ENCODE results near the gene CLCN6. TPM values are rescaled to one million over a fixed set of nuclear protein-coding genes. Genes with fewer than 3 reads are reported as not detected.

The CLCN6 gene
- total RNA-seq, 1 donor from 2014 or later, result 56.3 TPM

DNA sequence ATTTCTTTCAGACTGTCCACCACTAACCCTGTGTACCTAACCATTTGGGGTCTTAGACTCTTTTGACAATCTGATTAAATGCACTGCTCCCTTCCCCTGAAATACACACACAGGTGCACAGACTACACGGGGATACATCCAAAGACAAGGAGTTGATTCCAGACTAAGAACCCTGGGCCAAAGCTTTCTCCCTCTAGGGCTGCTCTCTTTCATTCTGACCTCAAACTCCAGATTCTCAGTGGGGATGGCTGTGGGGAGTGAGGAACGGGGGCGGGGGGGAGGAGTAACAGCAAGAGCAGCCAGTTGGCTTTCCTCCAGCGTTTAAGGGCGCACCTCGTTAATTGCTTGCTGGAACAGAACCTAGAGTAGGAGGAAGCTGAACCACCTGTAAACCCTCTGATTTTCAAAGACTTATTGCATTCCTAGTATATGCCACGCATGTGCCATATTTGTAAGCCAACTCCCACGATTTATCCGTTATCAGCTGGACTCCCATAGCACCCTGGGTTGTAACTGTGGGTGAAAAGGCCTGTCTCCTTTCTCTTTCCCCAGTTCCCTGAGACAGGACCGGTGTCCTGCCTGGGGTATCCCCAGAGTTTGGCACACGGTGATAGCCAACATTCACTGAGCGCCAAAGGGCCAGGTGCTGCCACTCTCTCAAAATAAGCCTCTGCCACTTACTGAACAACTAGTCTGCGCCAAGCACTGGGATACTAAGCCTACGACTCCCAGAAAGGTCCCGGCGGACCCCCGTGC lies 1.1 kb upstream of the CLCN6 start:
- peaks cover 66% of the 10 kb centered on the region for H3K4me1 Mint-ChIP-seq
- peak overlapping the region; percentile 100 for H3K4me3 Mint-ChIP-seq
- TF ChIP-seq, protein P1, sequence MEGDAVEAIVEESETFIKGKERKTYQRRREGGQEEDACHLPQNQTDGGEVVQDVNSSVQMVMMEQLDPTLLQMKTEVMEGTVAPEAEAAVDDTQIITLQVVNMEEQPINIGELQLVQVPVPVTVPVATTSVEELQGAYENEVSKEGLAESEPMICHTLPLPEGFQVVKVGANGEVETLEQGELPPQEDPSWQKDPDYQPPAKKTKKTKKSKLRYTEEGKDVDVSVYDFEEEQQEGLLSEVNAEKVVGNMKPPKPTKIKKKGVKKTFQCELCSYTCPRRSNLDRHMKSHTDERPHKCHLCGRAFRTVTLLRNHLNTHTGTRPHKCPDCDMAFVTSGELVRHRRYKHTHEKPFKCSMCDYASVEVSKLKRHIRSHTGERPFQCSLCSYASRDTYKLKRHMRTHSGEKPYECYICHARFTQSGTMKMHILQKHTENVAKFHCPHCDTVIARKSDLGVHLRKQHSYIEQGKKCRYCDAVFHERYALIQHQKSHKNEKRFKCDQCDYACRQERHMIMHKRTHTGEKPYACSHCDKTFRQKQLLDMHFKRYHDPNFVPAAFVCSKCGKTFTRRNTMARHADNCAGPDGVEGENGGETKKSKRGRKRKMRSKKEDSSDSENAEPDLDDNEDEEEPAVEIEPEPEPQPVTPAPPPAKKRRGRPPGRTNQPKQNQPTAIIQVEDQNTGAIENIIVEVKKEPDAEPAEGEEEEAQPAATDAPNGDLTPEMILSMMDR (conservative IDR thresholded peaks at IDR 0.05), result no peak
- H3K27ac Mint-ChIP-seq (ENCODE audit: unreplicated experiment), result peak overlapping the region; percentile 19
- no peaks in the 10 kb centered on the region for H3K9me3 Mint-ChIP-seq
- no peaks in the 10 kb centered on the region for H3K27me3 Mint-ChIP-seq (ENCODE audit: low read depth)
- H3K36me3 Mint-ChIP-seq (ENCODE audit: low read depth), result peaks cover 7% of the 10 kb centered on the region
- DNase-seq (ENCODE audit: low read depth, low spot score), result no peak

DNA sequence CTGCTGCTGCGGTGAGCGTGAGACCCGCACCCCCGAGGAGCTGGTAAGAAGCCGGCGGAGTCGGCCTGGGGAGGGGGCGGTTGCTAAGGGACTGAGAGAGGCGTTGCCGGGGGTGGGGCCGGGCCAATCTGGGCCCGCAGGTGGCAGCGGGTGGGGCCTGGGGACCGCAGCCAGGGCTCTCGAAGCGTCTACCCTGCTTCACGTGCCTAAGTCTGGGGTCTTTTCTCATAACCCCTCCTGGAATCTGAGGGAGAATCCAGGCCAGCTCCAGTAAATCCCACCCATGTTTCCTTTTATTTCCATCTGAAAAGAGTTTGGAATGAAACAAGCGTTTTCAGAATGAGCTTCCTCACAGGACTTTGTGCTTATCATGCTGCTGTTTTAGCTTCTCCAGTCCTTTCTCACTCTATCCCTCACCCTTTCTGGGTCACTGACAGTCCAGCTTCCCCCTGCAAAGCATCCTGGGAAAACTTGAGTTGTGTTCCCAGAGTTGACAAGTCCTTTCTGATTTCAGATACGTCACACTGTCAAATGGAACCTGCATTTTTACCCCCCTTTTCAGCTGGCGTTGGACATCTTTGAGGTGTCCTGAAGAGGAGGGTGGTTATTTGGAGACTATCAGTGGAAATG lies 431 bp downstream of the CLCN6 start:
- TF ChIP-seq, protein P1 (conservative IDR thresholded peaks at IDR 0.05), result no peak
- Mint-ChIP-seq H3K27ac (ENCODE audit: unreplicated experiment) (peak overlapping the region; percentile 95), H3K9me3 (no peaks in the 10 kb centered on the region), H3K27me3 (ENCODE audit: low read depth) (no peaks in the 10 kb centered on the region), H3K36me3 (ENCODE audit: low read depth) (peaks cover 7% of the 10 kb centered on the region), H3K4me1 (peaks cover 66% of the 10 kb centered on the region), H3K4me3 (peak overlapping the region; percentile 100)
- DNase-seq (ENCODE audit: low read depth, low spot score), result no peak

DNA sequence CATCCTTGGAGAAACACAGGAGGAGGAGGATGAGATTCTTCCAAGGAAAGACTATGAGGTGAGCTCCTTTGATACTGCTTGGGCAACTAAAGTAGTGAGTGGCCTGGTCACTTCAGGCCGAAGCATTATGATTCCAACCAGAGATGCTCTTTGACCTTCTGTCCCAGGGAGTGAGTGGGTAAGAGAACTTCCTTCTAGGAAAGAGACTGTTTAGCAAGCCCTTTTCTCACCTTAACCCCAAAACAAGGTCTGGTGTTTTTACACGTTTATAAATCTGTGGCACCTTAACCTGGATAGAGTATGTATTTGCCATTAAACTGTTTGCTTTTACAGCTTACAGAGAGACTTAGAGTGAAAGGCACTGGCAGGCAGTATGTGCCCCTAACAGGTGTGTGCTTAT lies 1.1 kb downstream of the CLCN6 start:
- Mint-ChIP-seq H3K4me1 (peaks cover 62% of the 10 kb centered on the region), H3K36me3 (ENCODE audit: low read depth) (peaks cover 7% of the 10 kb centered on the region), H3K9me3 (no peaks in the 10 kb centered on the region), H3K4me3 (peak overlapping the region; percentile 100), H3K27ac (ENCODE audit: unreplicated experiment) (no peak overlapping the region), H3K27me3 (ENCODE audit: low read depth) (no peaks in the 10 kb centered on the region)
- TF ChIP-seq, protein P1 (conservative IDR thresholded peaks at IDR 0.05), result no peak
- DNase-seq (ENCODE audit: low read depth, low spot score), result no peak

DNA sequence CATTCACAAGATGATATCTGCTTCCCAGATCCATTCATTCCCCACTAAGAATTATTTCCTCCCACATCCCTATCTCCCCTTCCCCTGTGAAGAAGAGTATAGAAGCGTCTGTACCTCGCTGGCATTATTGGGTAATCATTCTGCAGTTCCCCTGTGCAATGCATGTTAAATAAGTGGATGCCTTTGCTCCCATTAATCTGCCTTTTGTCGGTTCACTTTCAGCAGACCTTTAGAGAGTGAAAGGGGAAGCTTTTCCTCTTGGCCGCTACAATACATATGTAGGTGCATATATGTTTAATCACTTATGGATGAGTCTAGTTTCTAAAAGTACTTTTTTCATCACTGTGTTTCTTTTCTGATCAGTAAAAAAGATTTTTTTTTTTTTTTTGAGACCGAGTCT lies 7.0 kb downstream of the CLCN6 start:
- Mint-ChIP-seq H3K4me3 (no peak overlapping the region), H3K4me1 (peaks cover 19% of the 10 kb centered on the region), H3K36me3 (ENCODE audit: low read depth) (peaks cover 12% of the 10 kb centered on the region)

DNA sequence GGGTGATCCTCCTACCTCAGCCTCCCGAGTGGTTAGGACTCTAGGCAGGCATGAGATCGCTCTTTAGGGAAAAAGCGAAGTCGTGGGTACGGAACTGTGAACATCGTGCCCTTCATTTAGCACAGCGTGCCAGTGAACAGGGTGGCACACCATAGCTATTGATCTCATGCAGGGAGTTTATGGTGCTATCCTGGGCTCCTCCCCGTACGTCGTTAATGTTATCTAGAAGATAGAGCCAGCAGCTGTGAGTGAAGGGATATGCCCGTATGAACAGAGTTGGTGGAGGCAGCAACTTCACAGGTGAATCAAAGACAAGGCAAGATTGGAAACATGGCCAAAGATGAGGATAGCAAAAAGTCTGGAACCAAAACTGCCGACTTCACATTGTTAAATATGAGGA lies 11.2 kb downstream of the CLCN6 start:
- Mint-ChIP-seq H3K4me1 (peaks cover 6% of the 10 kb centered on the region), H3K36me3 (ENCODE audit: low read depth) (peaks cover 12% of the 10 kb centered on the region), H3K27ac (ENCODE audit: unreplicated experiment) (no peak overlapping the region), H3K27me3 (ENCODE audit: low read depth) (no peaks in the 10 kb centered on the region), H3K4me3 (no peak overlapping the region), H3K9me3 (no peaks in the 10 kb centered on the region)
- DNase-seq (ENCODE audit: low read depth, low spot score), result no peak
- TF ChIP-seq, protein P1 (conservative IDR thresholded peaks at IDR 0.05), result no peak

More for the DNA sequence above, 7.0 kb downstream of the CLCN6 start:
- no peaks in the 10 kb centered on the region for H3K9me3 Mint-ChIP-seq
- H3K27me3 Mint-ChIP-seq (ENCODE audit: low read depth), result no peaks in the 10 kb centered on the region
- no peak for DNase-seq (ENCODE audit: low read depth, low spot score)
- no peak overlapping the region for H3K27ac Mint-ChIP-seq (ENCODE audit: unreplicated experiment)
- TF ChIP-seq, protein P1 (conservative IDR thresholded peaks at IDR 0.05), result no peak

Measured in neural crest cell (in vitro differentiated cells).